GM11168 (cell line): ENCODE results near the gene TEF.

Source experiments
- in situ Hi-C: fragments of 300-500 bp; cut with MboI; formaldehyde crosslinking; loops from one replicate; pipeline ENCODE4 v1.12.0; 2022; ENCODE audit warnings: low sequenced_read_pairs; ENCODE audit not compliant: unreplicated experiment

TEF gene

GRCh38 chr22:41353862-41354575 is 27.7 kb upstream of the TEF start:
- in situ Hi-C loops: no loop called here

DNA sequence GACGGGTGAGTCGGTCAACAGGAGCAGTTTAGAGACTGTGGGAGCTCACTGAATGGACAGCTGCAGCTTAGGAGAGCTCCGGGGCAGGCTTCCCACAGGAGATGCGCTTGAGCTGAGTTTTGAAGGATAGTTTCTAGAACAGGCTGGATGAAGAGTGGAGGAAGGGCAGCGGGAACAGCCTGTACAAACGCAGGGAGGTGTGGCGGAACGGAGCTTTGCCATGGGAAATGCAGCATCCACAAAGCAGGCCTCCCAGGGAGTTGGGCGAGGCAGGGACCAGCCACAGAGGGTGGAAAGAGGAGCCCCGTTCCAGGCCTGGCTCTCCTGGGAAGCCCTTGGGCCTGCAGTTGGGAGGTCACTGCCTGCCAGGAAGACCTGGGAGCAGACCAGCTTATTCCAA is 26.8 kb upstream of the TEF start:
- in situ Hi-C loops: no loop called here

DNA sequence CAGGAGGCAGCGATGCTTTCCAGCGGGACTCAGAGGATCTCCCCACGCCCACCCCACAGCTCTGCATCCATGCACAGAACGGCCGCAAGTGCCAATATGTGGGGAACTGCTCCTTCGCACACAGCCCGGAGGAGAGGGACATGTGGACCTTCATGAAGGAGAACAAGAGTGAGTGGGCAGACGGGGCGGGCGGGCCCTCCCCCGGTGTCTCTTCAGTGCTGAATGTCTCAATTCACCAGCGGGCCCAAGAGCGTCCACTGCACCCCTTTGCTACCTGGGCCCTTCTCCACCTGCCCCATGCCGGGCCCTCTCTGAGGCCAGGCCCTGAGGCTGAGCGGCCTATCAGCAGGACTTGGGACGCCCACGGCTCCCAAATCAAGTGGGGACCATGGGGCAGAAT is 25.8 kb upstream of the TEF start:
- in situ Hi-C loops: no loop called here

DNA sequence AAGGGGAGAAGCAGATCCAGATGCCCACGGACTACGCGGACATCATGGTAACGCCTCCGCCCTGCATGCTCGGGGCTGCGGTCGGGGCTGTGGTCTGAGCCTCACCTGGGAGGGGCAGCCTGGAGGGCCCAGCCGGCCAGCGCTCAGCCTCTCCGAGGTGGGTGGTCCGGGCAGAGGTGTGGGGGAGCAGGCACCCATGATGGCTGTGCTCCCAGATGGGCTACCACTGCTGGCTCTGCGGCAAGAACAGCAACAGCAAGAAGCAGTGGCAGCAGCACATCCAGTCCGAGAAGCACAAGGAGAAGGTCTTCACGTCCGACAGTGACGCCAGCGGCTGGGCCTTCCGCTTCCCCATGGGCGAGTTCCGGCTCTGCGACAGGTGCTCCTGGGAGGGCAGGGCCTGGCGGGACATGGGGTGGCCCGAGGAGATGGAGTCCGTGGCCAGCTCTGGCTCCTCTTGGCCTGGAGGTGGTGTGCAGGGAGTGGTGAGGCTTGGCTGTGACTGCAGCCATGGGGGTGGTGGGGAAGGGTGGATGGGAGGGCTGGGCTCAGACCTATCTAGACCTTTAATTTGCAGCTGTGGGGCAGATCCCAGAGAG is 25.2 kb upstream of the TEF start:
- in situ Hi-C loops: no loop called here

GRCh38 chr22:41357191-41357590 is 24.6 kb upstream of the TEF start:
- in situ Hi-C loops: no loop called here

- in situ Hi-C loops: no loop called here
Measured at GRCh38 chr22:41358927-41359326, 22.8 kb upstream of the TEF start.

- in situ Hi-C loops: no loop called here
Measured at GRCh38 chr22:41359376-41359775, 22.4 kb upstream of the TEF start.

DNA sequence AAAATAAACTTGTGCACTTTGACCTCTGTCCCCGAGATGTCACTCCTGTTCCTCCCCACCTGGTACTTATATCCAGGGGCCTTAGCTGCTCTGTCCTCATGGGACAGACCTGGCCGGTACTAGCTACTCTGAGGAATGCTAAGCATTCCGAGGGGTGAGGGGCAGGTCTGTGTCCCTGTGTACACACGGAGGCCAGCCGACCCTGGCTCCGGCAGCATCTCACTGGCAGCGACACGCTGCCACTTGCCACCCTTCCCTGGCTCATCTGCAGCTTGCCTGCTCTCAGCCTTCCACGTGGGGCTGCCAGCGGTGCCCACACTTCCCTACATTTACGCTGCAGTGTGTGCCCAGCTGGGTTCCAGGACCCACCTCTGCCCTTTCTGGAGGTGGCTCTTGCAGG is 21.6 kb upstream of the TEF start:
- in situ Hi-C loops: no loop called here

DNA sequence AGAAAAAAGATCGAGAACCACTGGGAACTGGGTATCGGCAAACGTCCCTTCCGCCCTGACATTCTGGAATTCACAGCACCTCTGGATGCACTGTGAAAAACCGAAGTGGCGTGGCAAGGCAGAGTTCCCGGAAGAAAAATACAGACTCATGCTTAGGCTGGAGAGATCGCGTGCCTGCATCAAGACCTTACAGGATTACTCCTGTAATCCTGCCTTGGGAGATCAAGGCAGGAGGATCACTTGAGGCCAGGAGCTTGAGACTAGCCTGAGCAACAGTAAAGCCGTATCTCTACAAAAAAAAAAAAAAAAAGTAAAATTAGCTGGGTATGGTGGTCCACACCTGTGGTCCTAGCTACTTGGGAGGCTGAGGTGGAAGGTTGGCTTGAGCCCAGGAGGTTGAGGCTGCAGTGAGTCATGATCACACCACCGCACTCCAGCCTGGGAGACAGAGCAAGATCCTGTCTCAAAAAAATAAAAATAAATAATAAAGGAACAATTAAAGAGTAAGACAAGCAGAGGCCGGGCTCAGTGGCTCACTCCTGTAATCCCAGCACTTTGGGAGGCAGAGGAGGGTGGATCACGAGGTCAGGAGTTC is 19.9 kb upstream of the TEF start:
- in situ Hi-C loops: no loop called here

DNA sequence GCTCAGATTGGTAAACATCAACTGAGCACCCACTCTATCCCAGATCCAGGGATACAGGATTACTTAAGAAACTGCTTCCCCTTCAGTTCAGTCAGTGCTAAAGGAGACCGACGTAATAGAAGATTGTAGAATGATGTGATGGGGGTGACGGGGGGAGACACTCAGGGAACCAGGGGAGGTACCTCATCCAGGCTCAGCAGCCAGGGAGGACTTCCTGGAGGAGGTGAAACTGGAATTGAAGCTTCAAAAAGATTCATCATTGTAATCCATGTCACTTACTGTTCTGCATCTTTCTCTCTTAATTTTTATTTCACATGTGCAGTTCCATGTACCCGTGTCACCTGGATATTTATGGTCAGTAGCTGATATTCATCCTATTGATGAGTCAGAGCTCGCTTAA is 19.1 kb upstream of the TEF start:
- in situ Hi-C loops: no loop called here

DNA sequence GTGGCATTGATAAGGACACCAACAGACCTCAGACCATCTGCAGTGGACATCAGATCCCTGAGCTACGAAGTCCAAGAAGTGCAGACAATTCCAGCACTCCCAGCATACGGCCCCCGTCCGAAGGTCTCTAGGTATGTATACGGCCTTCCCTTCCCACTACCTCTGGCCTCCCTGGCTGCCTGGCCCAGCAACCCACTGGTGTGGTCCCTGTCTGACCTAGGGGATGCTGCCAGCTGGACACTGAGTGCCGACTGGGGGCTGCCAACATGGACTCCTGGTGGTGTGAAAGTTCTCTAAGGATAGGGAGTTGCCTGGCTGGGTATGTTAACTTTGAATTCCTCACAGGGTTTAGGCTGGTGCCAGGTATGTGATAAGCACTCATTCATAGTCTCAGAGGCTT is 17.5 kb upstream of the TEF start:
- in situ Hi-C loops: no loop called here

DNA sequence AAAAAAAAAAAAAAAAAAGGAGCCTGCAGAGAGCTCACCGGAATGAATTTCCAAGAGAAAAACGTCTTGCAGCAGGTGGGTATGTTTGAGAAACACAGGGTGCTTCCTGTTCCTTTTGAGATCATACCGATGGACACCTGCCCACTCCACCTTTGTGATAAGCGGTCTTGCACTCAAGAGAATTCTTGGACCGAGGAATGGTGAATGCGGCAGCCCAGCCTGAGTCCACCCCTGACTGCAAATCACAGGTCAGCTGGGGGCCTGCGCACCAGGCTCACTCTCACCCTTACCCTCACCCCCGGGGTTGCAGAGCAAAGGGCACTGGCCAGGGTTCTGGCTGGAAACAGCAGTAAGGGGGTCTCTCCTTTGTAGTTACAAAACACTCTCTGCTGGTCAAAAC is 16.8 kb upstream of the TEF start:
- in situ Hi-C loops: no loop called here

- in situ Hi-C loops: no loop called here
Measured at GRCh38 chr22:41365425-41365824, 16.3 kb upstream of the TEF start.

GRCh38 chr22:41366323-41367029 is 15.3 kb upstream of the TEF start:
- in situ Hi-C loops: no loop called here

GRCh38 chr22:41367039-41367679 is 14.6 kb upstream of the TEF start:
- in situ Hi-C loops: no loop called here

GRCh38 chr22:41367680-41368542 is 13.8 kb upstream of the TEF start:
- in situ Hi-C loops: no loop called here

DNA sequence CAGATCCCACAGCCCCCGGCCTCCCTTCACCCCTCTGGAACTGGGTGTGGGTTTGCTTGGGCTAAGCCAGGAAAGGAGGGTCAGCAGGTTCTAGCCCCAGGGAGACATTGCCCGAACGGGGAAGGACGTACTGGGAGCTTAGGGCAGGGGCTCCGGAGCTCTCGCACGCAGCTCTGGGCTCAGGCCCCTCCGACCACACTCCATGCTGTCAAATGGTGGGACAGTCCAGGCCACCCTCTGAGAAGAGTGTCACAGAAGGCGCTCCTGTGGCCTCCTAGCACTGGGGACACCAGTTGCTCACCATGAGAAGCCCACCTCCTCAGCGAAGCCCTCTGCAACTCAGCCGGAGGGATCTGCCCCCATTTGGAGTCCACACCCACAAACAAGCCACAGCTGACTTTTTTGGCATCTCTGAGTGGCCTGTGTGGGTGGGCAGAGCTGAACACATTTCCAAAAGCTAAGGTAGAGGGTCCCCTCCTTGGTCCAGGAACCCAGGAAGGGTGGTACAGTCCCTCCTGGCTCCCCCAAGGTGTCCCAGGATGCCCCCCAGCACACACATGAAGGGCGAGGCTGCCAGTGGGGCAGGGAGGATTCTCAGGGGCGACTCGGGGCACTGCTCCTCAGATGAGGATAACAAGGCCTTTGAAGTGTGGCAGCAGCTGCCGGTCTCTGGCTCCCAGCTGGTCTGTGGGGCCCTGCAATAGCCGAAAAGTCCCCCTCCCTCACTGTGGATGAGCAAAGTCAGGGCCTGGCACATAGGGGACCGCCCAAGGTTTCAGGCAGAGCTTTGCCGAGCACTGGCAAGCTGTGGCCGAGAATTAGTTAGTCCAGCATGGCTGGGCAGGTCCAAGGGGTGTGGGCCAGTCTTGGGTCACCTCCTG is 13.0 kb upstream of the TEF start:
- in situ Hi-C loops: no loop called here

DNA sequence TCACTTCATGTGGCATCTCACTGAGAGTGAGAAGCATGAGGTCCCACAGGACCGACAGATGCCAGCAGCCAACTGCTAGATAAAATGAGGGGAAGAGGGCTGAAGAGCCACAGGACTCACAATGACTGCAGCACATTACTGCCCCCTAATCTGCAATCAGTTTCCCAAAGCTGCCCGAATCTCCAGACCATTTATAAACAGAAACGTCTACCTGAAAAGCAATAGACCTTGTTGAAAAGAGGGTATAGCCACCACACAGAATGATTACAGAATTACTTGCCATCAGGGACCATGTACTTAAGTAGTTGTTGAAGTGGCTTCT is 12.4 kb upstream of the TEF start:
- in situ Hi-C loops: no loop called here

- in situ Hi-C loops: no loop called here
Measured at GRCh38 chr22:41369837-41370236, 11.9 kb upstream of the TEF start.
